NOMO-1 treated with dmso at 0.1 percent for 144 hours (cell line): Measurements from ENCODE around the gene DNAH2.

Source experiments
- DNase-seq: peaks from one replicate; lab custom pipeline; 2025; ENCODE audit not compliant: unreplicated experiment; lab: John Stamatoyannopoulos, UW

The DNAH2 gene

GRCh38 chr17:7864995-7865650, 147.6 kb downstream of the DNAH2 start:
- DNase-seq, result no peak

GRCh38 chr17:7867881-7868329, 150.4 kb downstream of the DNAH2 start:
- DNase-seq, result peak; percentile 61

- no peak for DNase-seq
Measured at GRCh38 chr17:7873051-7873450, 155.5 kb downstream of the DNAH2 start.

- DNase-seq, result no peak
Measured at GRCh38 chr17:7875804-7876370, 158.3 kb downstream of the DNAH2 start.

GRCh38 chr17:7878234-7878633, 160.7 kb downstream of the DNAH2 start:
- DNase-seq, result no peak

- peak; percentile 33 for DNase-seq
Measured at GRCh38 chr17:7880076-7880868, 162.7 kb downstream of the DNAH2 start.

- peak; percentile 29 for DNase-seq
Measured at GRCh38 chr17:7881276-7882054, 163.9 kb downstream of the DNAH2 start.

GRCh38 chr17:7882068-7882467, 164.5 kb downstream of the DNAH2 start:
- DNase-seq, result no peak

- no peak for DNase-seq
Measured at GRCh38 chr17:7882629-7883028, 165.1 kb downstream of the DNAH2 start.
